Activated T-cell treated with anti-CD3 and anti-CD28 coated beads, Interleukin-2, amount 50 U/mL, for 24 hours (primary cell): ENCODE measurements around the gene ALCAM.

Experiments used
- DNase-seq: peaks from one replicate; pipeline ENCODE4 v3.0.0-alpha.2; 2020
- H3K27ac Mint-ChIP-seq: 2 replicates; pipeline ENCODE4 v1.8.0; 2020; ENCODE audit warnings: mild to moderate bottlenecking, mixed read lengths
- H3K27me3 Mint-ChIP-seq: 2 replicates; pipeline ENCODE4 v1.8.0; 2020; ENCODE audit warnings: mixed read lengths
- H3K36me3 Mint-ChIP-seq: 2 replicates; pipeline ENCODE4 v1.8.0; 2020; ENCODE audit warnings: low read depth, mixed read lengths
- H3K4me1 Mint-ChIP-seq: 2 replicates; pipeline ENCODE4 v1.8.0; 2020; ENCODE audit warnings: low read depth, mixed read lengths
- H3K4me3 Mint-ChIP-seq: 2 replicates; pipeline ENCODE4 v1.8.0; 2020; ENCODE audit warnings: mild to moderate bottlenecking, moderate library complexity, mixed read lengths
- H3K9me3 Mint-ChIP-seq: 2 replicates; pipeline ENCODE4 v1.8.0; 2020; ENCODE audit warnings: mixed read lengths

ALCAM gene

GRCh38 chr3:105616374-105617121 is 249.8 kb downstream of the ALCAM start:
- H3K4me1 Mint-ChIP-seq, result no peaks in the 10 kb centered on the region
- H3K9me3 Mint-ChIP-seq, result no peaks in the 10 kb centered on the region
- no peaks in the 10 kb centered on the region for H3K36me3 Mint-ChIP-seq
- no peak for DNase-seq
- H3K27me3 Mint-ChIP-seq, result no peaks in the 10 kb centered on the region
- H3K4me3 Mint-ChIP-seq, result no peak overlapping the region
- no peak overlapping the region for H3K27ac Mint-ChIP-seq

DNA sequence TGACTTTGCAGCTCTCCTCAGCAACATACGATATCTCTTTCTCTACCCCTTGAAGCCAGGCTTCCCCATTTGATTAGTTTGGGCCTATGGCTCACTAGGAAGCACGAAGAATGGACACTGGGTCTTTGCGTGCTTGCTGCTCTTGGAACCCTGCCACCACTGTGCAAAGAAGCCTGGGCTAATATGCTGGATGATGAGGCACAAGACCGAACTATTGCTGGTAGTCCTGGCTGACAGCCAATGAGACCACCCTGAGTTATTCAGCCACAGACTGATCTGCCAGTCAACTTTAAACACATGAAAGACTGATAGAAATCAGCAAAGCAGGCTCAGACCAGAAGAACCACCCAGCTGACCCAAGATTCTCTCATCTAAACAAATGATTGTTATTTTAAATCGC is 251.8 kb downstream of the ALCAM start:
- Mint-ChIP-seq H3K36me3 (no peaks in the 10 kb centered on the region), H3K4me3 (no peak overlapping the region), H3K9me3 (no peaks in the 10 kb centered on the region), H3K4me1 (no peaks in the 10 kb centered on the region), H3K27me3 (no peaks in the 10 kb centered on the region), H3K27ac (no peak overlapping the region)
- DNase-seq, result no peak

DNA sequence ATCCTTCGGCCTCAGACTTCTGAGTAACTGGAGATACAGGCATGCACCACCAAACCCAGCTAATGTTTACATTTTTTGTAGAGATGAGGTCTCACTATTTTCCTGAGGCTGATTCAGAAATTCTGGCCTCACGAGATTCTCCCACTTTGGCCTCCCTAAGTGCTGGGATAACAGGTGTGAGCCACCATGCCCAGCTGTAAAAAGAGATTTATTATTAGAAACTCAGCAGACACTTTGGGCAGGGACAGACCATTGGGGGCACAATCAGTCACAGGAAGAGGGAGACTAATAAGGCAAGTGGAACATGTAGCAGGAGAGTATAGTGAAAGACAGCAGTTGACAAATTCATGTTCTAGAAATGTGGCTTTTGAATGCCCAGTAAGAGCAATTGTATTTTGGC is 252.9 kb downstream of the ALCAM start:
- Mint-ChIP-seq H3K4me1 (no peaks in the 10 kb centered on the region), H3K27ac (no peak overlapping the region), H3K36me3 (no peaks in the 10 kb centered on the region), H3K4me3 (no peak overlapping the region), H3K27me3 (no peaks in the 10 kb centered on the region), H3K9me3 (no peaks in the 10 kb centered on the region)
- DNase-seq, result no peak

DNA sequence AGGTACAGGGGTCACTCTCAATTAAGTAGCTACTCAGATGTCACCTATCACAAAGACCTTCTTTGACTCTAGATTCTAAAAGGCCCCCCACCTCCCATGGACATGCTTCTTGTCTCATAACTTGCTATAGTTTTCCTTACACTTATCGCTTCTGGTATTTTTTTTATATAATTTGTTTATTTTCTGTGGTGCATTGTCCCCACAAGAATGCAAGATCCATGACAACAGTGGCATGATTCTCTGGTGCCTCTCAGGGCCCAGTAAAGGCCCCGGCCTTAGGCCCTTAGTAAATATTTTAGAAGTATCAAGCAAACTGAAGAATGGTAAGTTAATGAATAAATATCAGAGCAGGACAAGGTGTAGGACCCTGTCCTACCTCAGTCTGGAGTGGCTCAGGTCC is 253.5 kb downstream of the ALCAM start:
- no peak for DNase-seq
- H3K9me3 Mint-ChIP-seq, result no peaks in the 10 kb centered on the region
- H3K27ac Mint-ChIP-seq, result no peak overlapping the region
- H3K4me3 Mint-ChIP-seq, result no peak overlapping the region
- no peaks in the 10 kb centered on the region for H3K27me3 Mint-ChIP-seq
- no peaks in the 10 kb centered on the region for H3K4me1 Mint-ChIP-seq
- H3K36me3 Mint-ChIP-seq, result no peaks in the 10 kb centered on the region

- no peaks in the 10 kb centered on the region for H3K4me1 Mint-ChIP-seq
- no peaks in the 10 kb centered on the region for H3K27me3 Mint-ChIP-seq
- no peak overlapping the region for H3K27ac Mint-ChIP-seq
- no peaks in the 10 kb centered on the region for H3K9me3 Mint-ChIP-seq
- H3K4me3 Mint-ChIP-seq, result no peak overlapping the region
- no peaks in the 10 kb centered on the region for H3K36me3 Mint-ChIP-seq
- no peak for DNase-seq
Observed at GRCh38 chr3:105622169-105622568, 255.5 kb downstream of the ALCAM start.
